OCI-LY7 (cell line): ENCODE measurements around the gene TLCD5. TPM values are rescaled to one million over a fixed set of nuclear protein-coding genes. Genes with fewer than 3 reads are reported as not detected.

Experiments used
- BruUV-seq: library from RNA; stranded (reverse); fragments of 400-500 nt; replicated peaks from 2 replicates; lab custom pipeline; 2021; lab: Mats Ljungman, UMichigan
- CTCF ChIA-PET: fragments of 300-600 bp; sonication (Branson Sonifier 250); formaldehyde crosslinking; loops from one replicate; lab custom pipeline; 2022; ENCODE audit warnings: antibody characterized with exemption; ENCODE audit not compliant: unreplicated experiment; lab: Charles Lee
- POLR2A ChIA-PET: fragments of 300-600 bp; sonication (Branson Sonifier 250); formaldehyde crosslinking; loops from one replicate; lab custom pipeline; 2022; ENCODE audit warnings: antibody characterized with exemption; lab: Charles Lee
- DNase-seq: peaks from one replicate; pipeline ENCODE4 v3.0.0-alpha.2; 2015; ENCODE audit warnings: low spot score
- H2AFZ ChIP-seq: fragments of 200-600 bp; sonication (generic), shearing (Covaris generic); 2 replicates; pipeline ENCODE4 v1.6.1; 2014; ENCODE audit warnings: mild to moderate bottlenecking, antibody characterized with exemption, low read length, moderate library complexity
- H3K27ac ChIP-seq: fragments of 200-600 bp; sonication (generic); 2 replicates; pipeline ENCODE4 v1.5.1; 2014; ENCODE audit warnings: mixed run types, low read depth, mild to moderate bottlenecking, moderate library complexity, low read length, inconsistent platforms; ENCODE audit not compliant: poor library complexity, severe bottlenecking
- H3K36me3 ChIP-seq: fragments of 200-600 bp; sonication (generic); 2 replicates; pipeline ENCODE4 v1.6.1; 2014; ENCODE audit warnings: mild to moderate bottlenecking, antibody characterized with exemption, low read length, moderate library complexity, mixed read lengths; ENCODE audit not compliant: insufficient read depth
- H3K4me1 ChIP-seq: fragments of 200-600 bp; sonication (generic); 2 replicates; pipeline ENCODE4 v1.5.1; 2014; ENCODE audit warnings: mild to moderate bottlenecking, low read length; ENCODE audit not compliant: insufficient read depth, poor library complexity, severe bottlenecking
- H3K4me2 ChIP-seq: fragments of 200-600 bp; sonication (generic); 2 replicates; pipeline ENCODE4 v1.6.1; 2014; ENCODE audit warnings: mild to moderate bottlenecking, low read length
- H3K4me3 ChIP-seq: fragments of 200-600 bp; sonication (generic); 2 replicates; pipeline ENCODE4 v1.5.1; 2014; ENCODE audit warnings: mild to moderate bottlenecking, low read depth, low read length; ENCODE audit not compliant: poor library complexity, severe bottlenecking
- H3K79me2 ChIP-seq: fragments of 200-600 bp; sonication (generic); 2 replicates; pipeline ENCODE4 v1.6.1; 2016; ENCODE audit warnings: low read depth, mild to moderate bottlenecking, low read length, moderate library complexity, mixed read lengths; ENCODE audit not compliant: insufficient read depth
- H3K9me2 ChIP-seq: fragments of 200-600 bp; sonication (generic); 2 replicates; pipeline ENCODE4 v1.6.1; 2016; ENCODE audit warnings: mild to moderate bottlenecking, low read length, mixed read lengths; ENCODE audit not compliant: insufficient read depth
- H3K9me3 ChIP-seq: fragments of 200-600 bp; sonication (generic); 2 replicates; pipeline ENCODE4 v1.6.1; 2014; ENCODE audit warnings: mild to moderate bottlenecking, mixed run types, low read length, mixed read lengths
- H4K20me1 ChIP-seq: fragments of 200-600 bp; sonication (generic); 2 replicates; pipeline ENCODE4 v1.6.1; 2014; ENCODE audit warnings: mild to moderate bottlenecking, antibody characterized with exemption, low read length, moderate library complexity, mixed read lengths; ENCODE audit not compliant: insufficient read depth
- EZH2phosphoT487 ChIP-seq: fragments of 200-600 bp; sonication (generic); IDR thresholded peaks from 2 replicates; pipeline ENCODE4 v1.6.1; 2018; ENCODE audit warnings: low read depth, borderline replicate concordance, mild to moderate bottlenecking, mixed run types, antibody characterized with exemption, low read length, moderate library complexity, mixed read lengths
- intact Hi-C: fragments of 100-400 bp; cut with micrococcal nuclease; formaldehyde crosslinking; loops from one replicate; pipeline ENCODE4 v1.10.0; 2022; ENCODE audit not compliant: unreplicated experiment
- total RNA-seq, 2 experiments: library from RNA; depleted of rRNA in 1 of 2; stranded (reverse); fragments of >200 nt in 1 of 2; shearing (Covaris generic) in 1 of 2; gene quantifications; 2 replicates each; pipeline ENCODE4 v1.2.3, GENCODE V29; 2014 to 2022
- TF ChIP-seq, protein P1 (sequence below): fragments of 200-600 bp; sonication (generic); conservative IDR thresholded peaks from 2 replicates; pipeline ENCODE4 v1.5.1; 2014; ENCODE audit warnings: mild to moderate bottlenecking, antibody characterized with exemption, low read length, moderate library complexity, mixed read lengths

TLCD5 gene
- total RNA-seq, 2 experiments from 2014 or later: 0.60 TPM; not detected in 1

DNA sequence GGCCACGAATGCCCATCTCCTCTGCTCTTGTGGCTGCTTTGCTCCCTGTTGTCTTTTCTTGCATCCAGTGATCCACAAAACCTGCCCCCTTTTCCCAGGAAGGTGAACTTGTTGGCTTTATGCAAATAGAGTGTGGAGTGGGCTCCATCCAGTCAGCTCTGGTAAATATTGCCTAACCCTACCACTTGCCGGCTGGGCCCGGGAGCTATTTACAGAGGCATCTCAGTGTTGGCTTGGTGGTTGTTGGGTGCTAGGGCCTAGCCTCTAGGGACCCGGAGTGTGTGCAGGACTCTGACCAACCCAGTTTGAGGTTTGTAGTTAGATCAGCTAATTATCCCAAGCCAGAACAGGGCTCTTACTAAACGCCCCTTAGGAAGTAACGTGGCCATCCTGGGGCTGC lies 40.8 kb upstream of the TLCD5 start:
- CTCF ChIA-PET: no interaction called here
- Histone ChIP-seq H3K9me2 (no peaks in the 10 kb centered on the region), H3K4me1 (no peaks in the 10 kb centered on the region), H4K20me1 (no peaks in the 10 kb centered on the region), H3K4me3 (no peak overlapping the region), H2AFZ (no peak overlapping the region), H3K27ac (no peak overlapping the region), H3K4me2 (no peak overlapping the region), H3K9me3 (no peaks in the 10 kb centered on the region), H3K36me3 (no peaks in the 10 kb centered on the region), H3K79me2 (no peaks in the 10 kb centered on the region)
- POLR2A ChIA-PET: no interaction called here
- DNase-seq: no peak
- no TSS peak for BruUV-seq
- intact Hi-C loops: no loop called here
- TF ChIP-seq, protein P1, sequence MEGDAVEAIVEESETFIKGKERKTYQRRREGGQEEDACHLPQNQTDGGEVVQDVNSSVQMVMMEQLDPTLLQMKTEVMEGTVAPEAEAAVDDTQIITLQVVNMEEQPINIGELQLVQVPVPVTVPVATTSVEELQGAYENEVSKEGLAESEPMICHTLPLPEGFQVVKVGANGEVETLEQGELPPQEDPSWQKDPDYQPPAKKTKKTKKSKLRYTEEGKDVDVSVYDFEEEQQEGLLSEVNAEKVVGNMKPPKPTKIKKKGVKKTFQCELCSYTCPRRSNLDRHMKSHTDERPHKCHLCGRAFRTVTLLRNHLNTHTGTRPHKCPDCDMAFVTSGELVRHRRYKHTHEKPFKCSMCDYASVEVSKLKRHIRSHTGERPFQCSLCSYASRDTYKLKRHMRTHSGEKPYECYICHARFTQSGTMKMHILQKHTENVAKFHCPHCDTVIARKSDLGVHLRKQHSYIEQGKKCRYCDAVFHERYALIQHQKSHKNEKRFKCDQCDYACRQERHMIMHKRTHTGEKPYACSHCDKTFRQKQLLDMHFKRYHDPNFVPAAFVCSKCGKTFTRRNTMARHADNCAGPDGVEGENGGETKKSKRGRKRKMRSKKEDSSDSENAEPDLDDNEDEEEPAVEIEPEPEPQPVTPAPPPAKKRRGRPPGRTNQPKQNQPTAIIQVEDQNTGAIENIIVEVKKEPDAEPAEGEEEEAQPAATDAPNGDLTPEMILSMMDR: no peak
- TF ChIP-seq EZH2phosphoT487: no peak

DNA sequence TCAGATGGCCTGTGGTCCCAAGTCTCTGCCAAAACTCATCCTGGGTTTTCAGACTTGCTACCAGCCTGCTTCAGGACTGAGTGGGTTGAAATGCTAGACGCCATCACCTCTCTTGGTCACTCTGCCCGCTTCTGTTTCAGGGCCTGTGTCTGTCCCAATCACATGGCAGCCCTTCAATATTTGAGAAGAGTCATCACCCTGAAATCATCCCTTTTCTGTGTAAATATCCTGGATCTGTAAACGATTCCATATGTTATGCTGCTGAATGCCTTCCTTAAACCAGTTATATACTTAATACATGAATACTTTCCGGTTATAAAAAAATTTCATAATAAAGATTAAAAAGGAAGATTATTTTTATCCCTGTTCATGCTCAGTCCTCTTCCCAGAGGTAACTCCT lies 39.8 kb upstream of the TLCD5 start:
- POLR2A ChIA-PET: no interaction called here
- intact Hi-C loops: no loop called here
- Histone ChIP-seq H3K4me2 (no peak overlapping the region), H3K36me3 (no peaks in the 10 kb centered on the region), H3K27ac (no peak overlapping the region), H3K79me2 (no peaks in the 10 kb centered on the region), H3K4me1 (no peaks in the 10 kb centered on the region), H2AFZ (no peak overlapping the region), H3K9me3 (no peaks in the 10 kb centered on the region), H3K9me2 (no peaks in the 10 kb centered on the region), H3K4me3 (no peak overlapping the region), H4K20me1 (no peaks in the 10 kb centered on the region)
- TF ChIP-seq, protein P1: no peak
- TF ChIP-seq EZH2phosphoT487: no peak
- no TSS peak for BruUV-seq
- DNase-seq: no peak
- CTCF ChIA-PET: no interaction called here

DNA sequence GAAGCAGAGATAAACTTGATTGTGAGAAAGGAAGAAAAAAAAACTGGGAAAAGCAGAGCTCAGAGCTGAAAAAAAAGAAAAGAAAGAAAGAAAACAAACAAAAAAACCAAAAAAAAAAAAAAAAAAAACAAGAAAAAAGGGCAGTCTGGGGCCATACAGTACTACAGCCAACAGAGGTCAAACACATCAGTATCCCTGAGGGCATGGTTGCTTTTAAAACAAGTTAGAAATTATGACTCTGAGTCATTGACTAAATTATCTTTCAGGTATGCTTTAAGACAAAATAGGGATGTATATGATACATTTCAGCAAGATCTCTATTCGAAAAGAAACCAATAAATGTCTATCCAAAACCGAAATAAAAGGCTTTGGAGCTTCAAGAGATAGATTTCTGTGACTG lies 37.1 kb upstream of the TLCD5 start:
- Histone ChIP-seq H3K27ac (no peak overlapping the region), H4K20me1 (no peaks in the 10 kb centered on the region), H3K36me3 (no peaks in the 10 kb centered on the region), H3K4me3 (no peak overlapping the region), H3K9me2 (no peaks in the 10 kb centered on the region), H3K9me3 (no peaks in the 10 kb centered on the region), H3K79me2 (no peaks in the 10 kb centered on the region), H3K4me2 (no peak overlapping the region), H2AFZ (no peak overlapping the region), H3K4me1 (no peaks in the 10 kb centered on the region)
- CTCF ChIA-PET: no interaction called here
- no TSS peak for BruUV-seq
- POLR2A ChIA-PET: interaction anchor here (0.6 to 1.0 kb wide), 2 partner anchors 595 to 788 kb away, joined by 3 to 6 read pairs; no protein-coding TSS in a partner anchor
- no peak for DNase-seq
- TF ChIP-seq, protein P1: no peak
- intact Hi-C loops: no loop called here
